SK-N-MC (cell line): ENCODE data around the gene LRCH2.

Experiments used
- DNase-seq: peaks from one replicate; pipeline ENCODE4 v3.0.0-alpha.2; 2011; ENCODE audit warnings: low read depth, low spot score
- H3K27ac ChIP-seq: fragments of 200-600 bp; sonication (generic); 2 replicates; pipeline ENCODE4 v1.5.1; 2016; ENCODE audit warnings: mixed run types
- H3K36me3 ChIP-seq: fragments of 200-600 bp; sonication (generic); 2 replicates; pipeline ENCODE4 v1.6.1; 2017; ENCODE audit warnings: antibody characterized with exemption, low read length, mixed read lengths; ENCODE audit not compliant: insufficient read depth
- H3K4me3 ChIP-seq: fragments of 200-600 bp; sonication (generic); 2 replicates; pipeline ENCODE4 v1.5.1; 2016
- H3K9ac ChIP-seq: fragments of 200-600 bp; sonication (generic); 2 replicates; pipeline ENCODE4 v1.8.0; 2017; ENCODE audit warnings: mixed run types, mixed read lengths; ENCODE audit not compliant: insufficient read length
- H3K9me3 ChIP-seq: fragments of 200-600 bp; sonication (generic); 2 replicates; pipeline ENCODE4 v1.6.1; 2017; ENCODE audit warnings: low read depth, mild to moderate bottlenecking, antibody characterized with exemption, low read length, moderate library complexity, mixed read lengths
- EZH2 ChIP-seq: fragments of 200-600 bp; sonication (generic); IDR thresholded peaks from one replicate; pipeline ENCODE4 v1.6.1; 2017; ENCODE audit warnings: antibody characterized with exemption
- FOXP2 ChIP-seq: optimal IDR thresholded peaks from 2 replicates; pipeline ENCODE3; 2011; ENCODE audit warnings: mild to moderate bottlenecking, moderate library complexity; ENCODE audit not compliant: insufficient read depth; ENCODE audit errors: extremely low read length, control extremely low read depth
- POLR2AphosphoS5 ChIP-seq: IDR thresholded peaks from 2 replicates; pipeline ENCODE4 v1.6.1; 2012; ENCODE audit warnings: mild to moderate bottlenecking, low read depth, low read length, borderline replicate concordance

LRCH2 gene

GRCh38 chrX:115189646-115190635, 44.0 kb downstream of the LRCH2 start:
- no peak overlapping the region for H3K9ac ChIP-seq
- no peaks in the 10 kb centered on the region for H3K36me3 ChIP-seq
- no peak overlapping the region for H3K4me3 ChIP-seq
- no peak for DNase-seq
- H3K27ac ChIP-seq = no peak overlapping the region
- no peaks in the 10 kb centered on the region for H3K9me3 ChIP-seq
- TF ChIP-seq POLR2AphosphoS5 = no peak
- no peak for TF ChIP-seq EZH2
- TF ChIP-seq FOXP2 = no peak

- Histone ChIP-seq H3K27ac (no peak within 1 kb of the TSS), H3K9me3 (no peaks in the 10 kb centered on the region), H3K36me3 (no peaks in the 10 kb centered on the region), H3K9ac (no peak within 1 kb of the TSS), H3K4me3 (no peak within 1 kb of the TSS)
- no peak for DNase-seq
- TF ChIP-seq EZH2 (no peak), FOXP2 (no peak), POLR2AphosphoS5 (no peak)
Observed at GRCh38 chrX:115189110-115189509, 44.8 kb downstream of the LRCH2 start, which contains the start of gene RBMXL3. RBMXL3 (plus strand) TSS chrX:115189410; CDS start chrX:115189442, 32 bp downstream.

- no peaks in the 10 kb centered on the region for H3K9me3 ChIP-seq
- H3K4me3 ChIP-seq = no peak overlapping the region
- H3K27ac ChIP-seq = no peak overlapping the region
- H3K36me3 ChIP-seq = no peaks in the 10 kb centered on the region
- DNase-seq = no peak
- TF ChIP-seq POLR2AphosphoS5 (no peak), EZH2 (no peak), FOXP2 (no peak)
- no peak overlapping the region for H3K9ac ChIP-seq
Observed at GRCh38 chrX:115183980-115184379, 49.9 kb downstream of the LRCH2 start.

GRCh38 chrX:115178473-115178872, 55.4 kb downstream of the LRCH2 start:
- no peaks in the 10 kb centered on the region for H3K36me3 ChIP-seq
- no peak overlapping the region for H3K9ac ChIP-seq
- TF ChIP-seq EZH2 = no peak
- no peak for TF ChIP-seq FOXP2
- no peak for TF ChIP-seq POLR2AphosphoS5
- H3K4me3 ChIP-seq = no peak overlapping the region
- H3K9me3 ChIP-seq = no peaks in the 10 kb centered on the region
- H3K27ac ChIP-seq = no peak overlapping the region
- no peak for DNase-seq

- Histone ChIP-seq H3K4me3 (no peak overlapping the region), H3K36me3 (no peaks in the 10 kb centered on the region), H3K9me3 (no peaks in the 10 kb centered on the region), H3K9ac (no peak overlapping the region), H3K27ac (no peak overlapping the region)
- TF ChIP-seq FOXP2 (no peak), POLR2AphosphoS5 (no peak), EZH2 (no peak)
- no peak for DNase-seq
Observed at GRCh38 chrX:115177932-115178331, 56.0 kb downstream of the LRCH2 start.

GRCh38 chrX:115174548-115174947, 59.3 kb downstream of the LRCH2 start:
- no peak for TF ChIP-seq EZH2
- TF ChIP-seq FOXP2 = no peak
- TF ChIP-seq POLR2AphosphoS5 = no peak
- no peak overlapping the region for H3K4me3 ChIP-seq
- DNase-seq = no peak
- H3K9me3 ChIP-seq = no peaks in the 10 kb centered on the region
- H3K9ac ChIP-seq = no peak overlapping the region
- no peaks in the 10 kb centered on the region for H3K36me3 ChIP-seq
- no peak overlapping the region for H3K27ac ChIP-seq

GRCh38 chrX:115173181-115173580, 60.7 kb downstream of the LRCH2 start:
- no peaks in the 10 kb centered on the region for H3K36me3 ChIP-seq
- TF ChIP-seq POLR2AphosphoS5 (no peak), EZH2 (no peak), FOXP2 (no peak)
- no peak overlapping the region for H3K9ac ChIP-seq
- DNase-seq = no peak
- no peak overlapping the region for H3K27ac ChIP-seq
- H3K4me3 ChIP-seq = no peak overlapping the region
- no peaks in the 10 kb centered on the region for H3K9me3 ChIP-seq

GRCh38 chrX:115147220-115147619, 86.7 kb downstream of the LRCH2 start:
- Histone ChIP-seq H3K36me3 (no peaks in the 10 kb centered on the region), H3K9me3 (no peaks in the 10 kb centered on the region), H3K4me3 (no peak overlapping the region), H3K9ac (no peak overlapping the region), H3K27ac (no peak overlapping the region)
- TF ChIP-seq EZH2 (no peak), FOXP2 (no peak), POLR2AphosphoS5 (no peak)
- DNase-seq = no peak
